Omental fat pad (tissue), 4 donors: ENCODE results near the gene ACAD10. TPM values are rescaled to one million over a fixed set of nuclear protein-coding genes. Genes with fewer than 3 reads are reported as not detected.

Experiments used
- ATAC-seq: fragments of 150-250 bp; one replicate; pipeline ENCODE4 v1.9.1; 2016; ENCODE audit warnings: mild to moderate bottlenecking, moderate library complexity; ENCODE audit not compliant: low FRiP score
- DNase-seq: peaks from one replicate; pipeline ENCODE4 v3.0.0-alpha.2; 2019; ENCODE audit warnings: low spot score
- CTCF ChIP-seq, 3 donors: fragments of 450-650 bp; IDR thresholded peaks; one replicate each; pipeline ENCODE4 v1.5.1; 2016 to 2017; ENCODE audit warnings: antibody characterized with exemption in 3 of 3, mild to moderate bottlenecking in 3 of 3, moderate library complexity in 2 of 3
- total RNA-seq, 4 donors: library from RNA; depleted of rRNA; stranded (reverse); fragments of >200 nt; gene quantifications; one replicate each; pipeline ENCODE4 v1.1.0, GENCODE V29; 2016

The ACAD10 gene
- total RNA-seq, 4 donors from 2014 or later = 12.2 to 29.6 (median 15.9) TPM

DNA sequence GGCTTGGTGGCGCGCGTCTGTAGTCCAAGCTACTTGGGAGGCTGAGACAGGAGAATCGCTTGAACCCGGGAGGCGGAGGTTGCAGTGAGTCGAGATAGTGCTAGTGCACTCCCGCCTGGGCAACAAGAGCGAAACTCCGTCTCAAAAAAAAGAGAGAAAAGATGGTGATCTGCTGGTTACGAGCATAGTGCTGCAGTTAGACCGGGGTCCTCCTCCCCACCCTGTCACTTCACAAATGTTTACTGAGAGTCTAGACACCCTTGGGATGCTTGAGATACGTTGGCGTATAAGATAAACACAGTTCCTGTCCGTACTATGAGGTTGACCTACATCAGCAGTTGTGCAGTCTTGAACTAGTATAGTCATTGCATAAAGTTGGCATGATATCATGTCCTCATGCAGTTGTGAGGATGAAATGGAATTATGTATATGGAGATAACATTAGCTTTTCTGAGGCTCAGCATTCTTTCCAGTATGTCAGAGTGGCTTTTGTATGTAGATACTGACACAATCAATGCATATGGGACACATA lies 787 bp downstream of the ACAD10 start:
- DNase-seq (no peak), ATAC-seq (no peak)
- TF ChIP-seq CTCF (IDR thresholded peaks at IDR 0.05) = no peak

GRCh38 chr12:111687255-111687654 lies 1.4 kb downstream of the ACAD10 start:
- ATAC-seq (no peak), DNase-seq (no peak)
- TF ChIP-seq CTCF (IDR thresholded peaks at IDR 0.05) = no peak

GRCh38 chr12:111687952-111688351 lies 2.1 kb downstream of the ACAD10 start:
- ATAC-seq = no peak
- no peak for DNase-seq
- TF ChIP-seq CTCF (IDR thresholded peaks at IDR 0.05) = no peak

GRCh38 chr12:111691262-111691661 lies 5.4 kb downstream of the ACAD10 start:
- TF ChIP-seq CTCF (IDR thresholded peaks at IDR 0.05) = no peak
- ATAC-seq (no peak), DNase-seq (no peak)

DNA sequence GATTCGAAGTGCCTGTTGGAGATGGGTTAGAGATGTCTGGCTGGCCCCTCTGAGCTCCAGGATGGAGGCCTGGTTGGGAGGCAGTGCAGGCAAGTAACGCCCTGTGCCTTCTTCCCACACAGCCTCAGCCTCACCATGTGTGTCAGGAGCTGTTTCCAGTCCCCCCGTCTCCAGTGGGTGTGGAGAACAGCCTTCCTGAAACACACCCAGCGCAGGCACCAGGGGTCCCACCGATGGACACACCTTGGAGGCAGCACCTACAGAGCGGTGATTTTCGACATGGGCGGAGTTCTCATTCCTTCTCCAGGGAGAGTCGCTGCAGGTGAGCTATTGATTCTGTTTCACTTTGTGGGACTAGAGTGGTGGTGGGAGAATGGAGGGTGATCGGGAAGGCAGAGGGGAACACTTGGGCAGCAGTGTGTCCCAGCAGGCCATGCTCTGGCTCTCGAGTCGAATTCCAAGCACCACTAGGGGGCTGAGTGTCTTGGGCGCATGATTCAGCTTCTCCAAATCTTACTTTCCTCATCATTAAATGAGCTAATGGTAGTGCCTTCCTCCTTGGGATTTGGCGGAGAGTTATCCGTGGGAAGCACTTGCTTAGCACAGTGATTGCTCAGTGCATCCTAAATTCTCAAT lies 6.8 kb downstream of the ACAD10 start:
- no peak for DNase-seq
- no peak for TF ChIP-seq CTCF (IDR thresholded peaks at IDR 0.05)
- ATAC-seq = no peak

DNA sequence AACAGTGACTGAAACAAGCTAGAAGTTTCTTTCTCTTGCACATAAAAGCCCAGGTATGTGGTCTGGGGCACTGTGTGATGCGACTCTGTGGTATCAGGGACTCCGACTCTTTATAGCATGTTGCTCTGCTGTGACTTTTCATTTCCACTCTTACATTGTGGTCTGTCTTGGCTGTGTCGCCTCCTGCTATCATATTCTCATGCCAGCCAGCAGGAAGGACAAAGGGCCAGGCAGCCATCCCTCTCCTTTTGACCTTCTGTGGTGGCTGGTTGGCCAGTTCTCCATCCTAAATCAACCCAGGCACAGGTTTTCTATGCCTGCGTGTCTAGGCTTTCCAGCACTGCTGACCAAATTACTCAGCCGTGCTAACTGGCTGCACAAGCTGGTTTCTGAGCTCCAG lies 8.0 kb downstream of the ACAD10 start:
- DNase-seq (no peak), ATAC-seq (no peak)
- no peak for TF ChIP-seq CTCF (IDR thresholded peaks at IDR 0.05)

DNA sequence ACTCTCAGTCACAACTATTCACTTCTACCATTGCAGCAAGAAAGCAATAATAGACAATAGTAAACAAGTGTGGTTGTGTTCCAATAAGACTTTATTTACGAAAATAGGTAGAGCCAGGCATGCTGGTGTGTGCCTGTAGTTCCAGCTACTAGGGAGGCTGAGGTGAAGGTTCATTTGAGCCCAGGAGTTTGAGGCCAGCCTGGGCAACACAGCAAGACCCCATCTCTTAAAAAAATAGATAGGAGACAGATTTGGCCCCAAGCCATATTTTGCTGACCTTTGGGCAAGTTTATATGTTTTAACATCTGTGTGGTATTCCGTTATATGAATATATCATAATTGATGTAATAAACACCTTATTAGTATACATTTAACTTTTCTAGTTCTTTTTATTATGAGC lies 14.1 kb downstream of the ACAD10 start:
- DNase-seq = no peak
- no peak for ATAC-seq
- no peak for TF ChIP-seq CTCF (IDR thresholded peaks at IDR 0.05)
